PC-9 (cell line): ENCODE results near the gene NELL1. TPM values are rescaled to one million over a fixed set of nuclear protein-coding genes. Genes with fewer than 3 reads are reported as not detected.

Experiments used
- BruUV-seq: library from RNA; stranded (reverse); fragments of 400-500 nt; replicated peaks from 2 replicates; lab custom pipeline; 2021; lab: Mats Ljungman, UMichigan
- CTCF ChIA-PET: fragments of 300-600 bp; sonication (Branson Sonifier 250); formaldehyde crosslinking; loops from one replicate; lab custom pipeline; 2022; ENCODE audit warnings: antibody characterized with exemption; lab: Charles Lee
- POLR2A ChIA-PET: fragments of 300-600 bp; sonication (Branson Sonifier 250); formaldehyde crosslinking; loops from one replicate; lab custom pipeline; 2022; ENCODE audit warnings: antibody characterized with exemption; ENCODE audit not compliant: unreplicated experiment; lab: Charles Lee
- DNase-seq, 2 experiments: peaks; one replicate each; pipeline versions ENCODE4 v3.0.0 to v3.0.0-alpha.2; 2015 to 2022; ENCODE audit warnings: mixed read lengths in 1 of 2
- H2AFZ ChIP-seq: fragments of 200-600 bp; sonication (generic); 2 replicates; pipeline ENCODE4 v1.8.1; 2017; ENCODE audit warnings: antibody characterized with exemption
- H3F3A ChIP-seq: fragments of 200-600 bp; sonication (generic); 2 replicates; pipeline ENCODE4 v1.8.1; 2017; ENCODE audit warnings: antibody characterized with exemption, mild to moderate bottlenecking, low read depth; ENCODE audit not compliant: insufficient read depth
- H3K27ac ChIP-seq: fragments of 200-600 bp; sonication (generic); 2 replicates; pipeline ENCODE4 v1.6.1; 2016; ENCODE audit warnings: mixed run types
- H3K27me3 ChIP-seq: fragments of 200-600 bp; sonication (generic); 2 replicates; pipeline ENCODE4 v1.6.1; 2016; ENCODE audit warnings: low read depth, mixed run types; ENCODE audit not compliant: insufficient read depth
- H3K36me3 ChIP-seq: fragments of 200-600 bp; sonication (generic); 2 replicates; pipeline ENCODE4 v1.6.1; 2016; ENCODE audit warnings: low read depth, mixed run types
- H3K4me1 ChIP-seq: fragments of 200-600 bp; sonication (generic); replicated peaks from 2 replicates; pipeline ENCODE4 v1.6.1; 2016; ENCODE audit warnings: mixed run types; ENCODE audit not compliant: insufficient read depth
- H3K4me2 ChIP-seq: fragments of 200-600 bp; sonication (generic); 2 replicates; pipeline ENCODE4 v1.6.1; 2017; ENCODE audit warnings: mixed run types
- H3K4me3 ChIP-seq: fragments of 200-600 bp; sonication (generic); 2 replicates; pipeline ENCODE4 v1.6.1; 2016; ENCODE audit warnings: mixed run types
- H3K79me2 ChIP-seq: fragments of 200-600 bp; sonication (generic); 2 replicates; pipeline ENCODE4 v1.6.1; 2017; ENCODE audit warnings: low read depth, mixed run types
- H3K9me2 ChIP-seq: fragments of 200-600 bp; sonication (generic); 2 replicates; pipeline ENCODE4 v1.8.1; 2017; ENCODE audit warnings: mild to moderate bottlenecking; ENCODE audit not compliant: insufficient read depth
- H3K9me3 ChIP-seq: fragments of 200-600 bp; sonication (generic); 2 replicates; pipeline ENCODE4 v1.8.1; 2016; ENCODE audit warnings: low read depth; ENCODE audit not compliant: insufficient read depth
- H4K20me1 ChIP-seq: fragments of 200-600 bp; sonication (generic); 2 replicates; pipeline ENCODE4 v1.8.1; 2017; ENCODE audit not compliant: insufficient read depth
- EZH2 ChIP-seq: fragments of 200-600 bp; sonication (generic); IDR thresholded peaks from 2 replicates; pipeline ENCODE4 v1.8.0; 2017; ENCODE audit warnings: antibody characterized with exemption, low read depth
- intact Hi-C: fragments of 100-400 bp; cut with micrococcal nuclease; formaldehyde crosslinking; loops from one replicate; pipeline ENCODE4 v1.10.0; 2022; ENCODE audit not compliant: unreplicated experiment
- total RNA-seq: library from RNA; stranded (reverse); gene quantifications from 2 replicates; pipeline ENCODE4 v1.2.3, GENCODE V29; 2021
- TF ChIP-seq, protein P1 (sequence below): fragments of 200-600 bp; sonication (generic); conservative IDR thresholded peaks from 2 replicates; pipeline ENCODE4 v1.6.1; 2017; ENCODE audit warnings: mixed run types, antibody characterized with exemption, mild to moderate bottlenecking, moderate library complexity

NELL1 gene
- total RNA-seq, 1 experiment from 2014 or later, result not detected

DNA sequence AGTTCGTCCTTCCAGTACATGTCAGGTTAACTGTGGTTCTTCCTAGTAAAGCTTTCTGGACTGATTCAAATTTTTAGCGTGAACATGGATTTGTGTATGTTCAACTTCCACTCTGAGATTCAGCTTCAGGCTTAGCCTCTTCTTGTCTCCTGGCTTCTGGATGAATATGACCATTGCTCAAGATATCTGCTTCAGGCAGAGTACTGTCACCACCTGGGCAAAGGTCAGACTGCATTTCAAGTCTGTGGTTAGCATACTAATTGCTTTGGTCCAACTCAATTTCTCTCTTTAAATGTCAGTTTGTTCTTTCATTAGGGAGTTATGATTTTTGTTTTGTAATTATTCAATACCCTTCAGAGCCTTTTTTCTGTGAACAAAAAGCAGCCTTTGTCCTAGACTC lies 440.0 kb downstream of the NELL1 start:
- Histone ChIP-seq H3K4me1 (no peaks in the 10 kb centered on the region), H3K4me3 (no peak overlapping the region), H3K79me2 (no peaks in the 10 kb centered on the region), H4K20me1 (no peaks in the 10 kb centered on the region), H3K27me3 (no peaks in the 10 kb centered on the region), H3K36me3 (no peaks in the 10 kb centered on the region), H2AFZ (no peak overlapping the region), H3K27ac (no peak overlapping the region), H3K9me3 (no peaks in the 10 kb centered on the region), H3K9me2 (no peaks in the 10 kb centered on the region), H3K4me2 (no peak overlapping the region), H3F3A (no peaks in the 10 kb centered on the region)
- CTCF ChIA-PET, result no interaction called here
- BruUV-seq, result no TSS peak
- POLR2A ChIA-PET, result no interaction called here
- intact Hi-C loops, result no loop called here
- TF ChIP-seq, protein P1, sequence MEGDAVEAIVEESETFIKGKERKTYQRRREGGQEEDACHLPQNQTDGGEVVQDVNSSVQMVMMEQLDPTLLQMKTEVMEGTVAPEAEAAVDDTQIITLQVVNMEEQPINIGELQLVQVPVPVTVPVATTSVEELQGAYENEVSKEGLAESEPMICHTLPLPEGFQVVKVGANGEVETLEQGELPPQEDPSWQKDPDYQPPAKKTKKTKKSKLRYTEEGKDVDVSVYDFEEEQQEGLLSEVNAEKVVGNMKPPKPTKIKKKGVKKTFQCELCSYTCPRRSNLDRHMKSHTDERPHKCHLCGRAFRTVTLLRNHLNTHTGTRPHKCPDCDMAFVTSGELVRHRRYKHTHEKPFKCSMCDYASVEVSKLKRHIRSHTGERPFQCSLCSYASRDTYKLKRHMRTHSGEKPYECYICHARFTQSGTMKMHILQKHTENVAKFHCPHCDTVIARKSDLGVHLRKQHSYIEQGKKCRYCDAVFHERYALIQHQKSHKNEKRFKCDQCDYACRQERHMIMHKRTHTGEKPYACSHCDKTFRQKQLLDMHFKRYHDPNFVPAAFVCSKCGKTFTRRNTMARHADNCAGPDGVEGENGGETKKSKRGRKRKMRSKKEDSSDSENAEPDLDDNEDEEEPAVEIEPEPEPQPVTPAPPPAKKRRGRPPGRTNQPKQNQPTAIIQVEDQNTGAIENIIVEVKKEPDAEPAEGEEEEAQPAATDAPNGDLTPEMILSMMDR, result no peak
- TF ChIP-seq EZH2, result no peak
- no peak for DNase-seq

DNA sequence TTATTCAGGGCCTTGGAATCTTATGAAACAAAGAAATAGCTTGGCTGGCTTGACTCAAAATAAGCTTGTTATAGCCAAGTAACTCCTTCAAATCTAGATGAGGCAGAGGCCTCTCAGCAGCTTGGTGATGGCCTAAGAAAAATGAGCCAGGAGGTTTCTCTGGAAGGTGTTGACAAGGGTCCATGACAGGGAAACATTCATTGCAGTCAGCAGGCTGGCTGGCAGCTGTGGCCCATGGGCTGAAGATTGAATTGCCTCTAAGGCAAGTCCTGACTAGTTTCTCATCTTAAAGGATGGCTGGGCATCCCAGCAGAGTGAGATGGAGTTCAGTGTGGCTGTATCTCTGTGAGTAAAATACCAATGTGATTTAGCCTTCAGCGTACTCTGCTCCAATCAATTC lies 441.0 kb downstream of the NELL1 start:
- Histone ChIP-seq H4K20me1 (no peaks in the 10 kb centered on the region), H3K9me3 (no peaks in the 10 kb centered on the region), H3K4me1 (no peaks in the 10 kb centered on the region), H3K4me3 (no peak overlapping the region), H3K79me2 (no peaks in the 10 kb centered on the region), H3F3A (no peaks in the 10 kb centered on the region), H3K9me2 (no peaks in the 10 kb centered on the region), H3K27me3 (no peaks in the 10 kb centered on the region), H3K36me3 (no peaks in the 10 kb centered on the region), H3K27ac (no peak overlapping the region), H3K4me2 (no peak overlapping the region), H2AFZ (no peak overlapping the region)
- TF ChIP-seq EZH2, result no peak
- POLR2A ChIA-PET, result no interaction called here
- intact Hi-C loops, result no loop called here
- CTCF ChIA-PET, result no interaction called here
- BruUV-seq, result no TSS peak
- no peak for DNase-seq

DNA sequence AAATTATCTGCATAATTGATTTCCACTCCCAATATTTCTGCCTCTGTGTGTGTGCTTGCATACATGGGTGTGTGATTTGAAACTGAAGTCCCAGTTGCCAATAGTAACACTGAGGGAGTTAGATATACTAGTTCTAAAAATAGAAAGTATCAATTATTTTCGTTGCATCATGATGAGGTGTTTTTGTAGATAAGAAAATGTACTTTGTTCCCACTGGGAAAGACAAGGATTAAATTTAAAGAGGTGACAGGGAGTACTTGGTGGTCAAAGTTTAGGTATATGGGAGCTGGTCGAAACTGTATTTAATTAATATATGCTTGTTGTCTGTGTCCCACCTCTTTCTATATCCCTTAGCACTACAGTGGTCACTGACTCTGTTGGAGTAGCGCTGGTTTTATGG lies 444.5 kb downstream of the NELL1 start:
- Histone ChIP-seq H3K79me2 (no peaks in the 10 kb centered on the region), H3K4me1 (no peaks in the 10 kb centered on the region), H3K9me2 (no peaks in the 10 kb centered on the region), H3K36me3 (no peaks in the 10 kb centered on the region), H3K27me3 (no peaks in the 10 kb centered on the region), H3K4me3 (no peak overlapping the region), H3K27ac (no peak overlapping the region), H3F3A (no peaks in the 10 kb centered on the region), H4K20me1 (no peaks in the 10 kb centered on the region), H2AFZ (no peak overlapping the region), H3K4me2 (no peak overlapping the region), H3K9me3 (no peaks in the 10 kb centered on the region)
- no peak for DNase-seq
- ChIA-PET CTCF (no interaction called here), POLR2A (no interaction called here)
- TF ChIP-seq, protein P1, result no peak
- TF ChIP-seq EZH2, result no peak
- BruUV-seq, result no TSS peak
- intact Hi-C loops, result no loop called here

DNA sequence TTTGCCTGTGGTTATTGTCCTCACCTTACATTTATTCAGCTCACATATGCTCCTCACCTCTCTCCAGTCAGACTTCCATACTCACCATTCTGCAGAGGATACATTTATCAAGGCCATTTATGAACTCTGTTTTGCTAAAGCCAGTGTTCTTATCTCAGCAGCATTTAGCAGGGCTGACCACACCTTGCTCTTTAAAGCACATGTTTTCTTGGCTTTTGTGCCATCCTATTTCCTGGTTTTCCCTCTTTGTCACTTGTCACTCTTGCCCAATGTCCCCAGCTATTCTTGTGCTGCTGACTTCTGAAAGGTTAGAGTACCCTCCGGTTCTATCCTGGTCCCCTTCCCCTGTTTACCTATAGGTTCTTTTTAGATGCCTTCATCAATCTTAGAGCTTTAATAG lies 446.6 kb downstream of the NELL1 start:
- Histone ChIP-seq H3K9me2 (no peaks in the 10 kb centered on the region), H4K20me1 (no peaks in the 10 kb centered on the region), H3K4me3 (no peak overlapping the region), H3K79me2 (no peaks in the 10 kb centered on the region), H3K4me1 (no peaks in the 10 kb centered on the region), H3F3A (no peaks in the 10 kb centered on the region), H3K27ac (no peak overlapping the region), H3K27me3 (no peaks in the 10 kb centered on the region), H3K4me2 (no peak overlapping the region), H3K9me3 (no peaks in the 10 kb centered on the region), H3K36me3 (no peaks in the 10 kb centered on the region), H2AFZ (no peak overlapping the region)
- BruUV-seq, result no TSS peak
- CTCF ChIA-PET, result no interaction called here
- TF ChIP-seq, protein P1, result no peak
- TF ChIP-seq EZH2, result no peak
- intact Hi-C loops, result no loop called here
- POLR2A ChIA-PET, result no interaction called here
- DNase-seq, result no peak
